ENCODE measurements around the gene ANKDD1A. TPM values are rescaled to one million over a fixed set of nuclear protein-coding genes. Genes with fewer than 3 reads are reported as not detected.

ANKDD1A gene
- total RNA-seq, 1 donor from 2014 or later = 13.9 TPM

DNA sequence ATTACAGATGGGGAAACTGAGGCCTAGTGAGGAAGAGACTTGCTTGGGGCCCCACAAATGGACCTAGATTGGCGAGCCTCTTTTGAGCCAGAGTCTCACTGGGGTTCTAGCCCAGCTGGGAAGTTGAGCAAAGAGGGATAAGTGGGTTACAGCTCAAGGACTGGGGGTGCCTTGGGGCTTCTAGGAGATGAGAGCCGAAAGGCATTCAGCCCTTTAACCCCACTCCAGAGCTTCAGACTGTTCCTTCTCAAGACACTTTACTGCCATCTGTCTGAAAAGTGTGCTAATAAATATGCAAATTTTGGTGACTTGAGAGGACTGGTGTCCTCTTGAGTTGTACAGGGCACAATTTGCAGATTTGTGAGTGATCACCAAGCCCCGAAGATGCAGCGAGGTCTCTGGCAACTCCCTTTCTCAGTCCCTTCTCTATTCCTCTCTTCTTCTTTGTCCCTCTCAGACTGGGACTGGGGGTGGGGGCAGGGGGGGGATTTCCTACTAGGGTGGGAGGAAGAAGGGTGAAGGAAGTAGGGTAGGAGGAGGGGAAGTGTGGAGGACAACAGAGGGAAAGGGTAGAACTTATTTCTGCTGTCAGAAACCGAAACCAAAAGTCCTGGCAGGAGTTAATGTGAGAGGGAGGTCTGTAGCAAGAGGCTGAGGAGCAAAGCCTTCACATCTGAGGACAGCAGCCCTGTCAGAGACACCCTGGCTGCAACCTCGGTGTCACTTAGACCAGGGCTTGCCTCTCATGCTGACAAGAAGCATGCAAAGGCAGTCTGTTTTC lies 16.2 kb upstream of the ANKDD1A start:
- DNase-seq (ENCODE audit: low spot score in 2 of 2) (no peak), FAIRE-seq (no peak)

DNA sequence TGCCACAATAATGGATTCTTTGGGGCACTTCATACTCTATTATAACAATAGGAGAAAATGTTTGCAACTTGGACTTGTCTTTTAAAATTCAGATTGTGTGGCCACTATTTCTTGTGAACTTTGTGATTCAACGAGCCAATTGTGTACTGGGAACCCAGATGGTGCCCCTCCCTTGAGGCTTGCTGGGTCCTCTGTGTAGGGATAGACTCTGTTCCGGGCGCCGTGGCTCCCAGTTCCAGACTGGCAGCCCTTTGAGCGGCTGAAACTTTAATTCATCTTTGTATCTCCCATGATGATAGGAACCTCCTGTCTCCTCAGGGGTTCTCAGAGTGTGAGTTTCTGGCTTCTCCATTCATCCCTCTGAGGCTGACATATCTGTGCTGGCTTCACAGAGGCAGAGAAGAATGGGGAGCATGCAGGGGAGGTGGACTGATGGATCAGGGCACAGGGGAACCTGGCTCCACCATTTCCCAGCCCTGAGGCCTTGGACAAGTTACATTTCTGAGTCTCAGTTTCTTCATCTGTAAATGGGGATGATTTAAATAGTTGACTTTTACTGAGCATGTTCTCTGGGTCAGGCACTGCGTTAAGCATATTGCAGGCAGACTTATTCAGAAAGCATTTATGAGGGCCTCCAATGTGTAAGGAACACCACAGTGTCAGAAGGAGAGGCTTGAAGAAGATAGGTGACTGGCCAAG lies 15.2 kb upstream of the ANKDD1A start:
- no peak for DNase-seq (ENCODE audit: low spot score in 2 of 2)
- FAIRE-seq = no peak

DNA sequence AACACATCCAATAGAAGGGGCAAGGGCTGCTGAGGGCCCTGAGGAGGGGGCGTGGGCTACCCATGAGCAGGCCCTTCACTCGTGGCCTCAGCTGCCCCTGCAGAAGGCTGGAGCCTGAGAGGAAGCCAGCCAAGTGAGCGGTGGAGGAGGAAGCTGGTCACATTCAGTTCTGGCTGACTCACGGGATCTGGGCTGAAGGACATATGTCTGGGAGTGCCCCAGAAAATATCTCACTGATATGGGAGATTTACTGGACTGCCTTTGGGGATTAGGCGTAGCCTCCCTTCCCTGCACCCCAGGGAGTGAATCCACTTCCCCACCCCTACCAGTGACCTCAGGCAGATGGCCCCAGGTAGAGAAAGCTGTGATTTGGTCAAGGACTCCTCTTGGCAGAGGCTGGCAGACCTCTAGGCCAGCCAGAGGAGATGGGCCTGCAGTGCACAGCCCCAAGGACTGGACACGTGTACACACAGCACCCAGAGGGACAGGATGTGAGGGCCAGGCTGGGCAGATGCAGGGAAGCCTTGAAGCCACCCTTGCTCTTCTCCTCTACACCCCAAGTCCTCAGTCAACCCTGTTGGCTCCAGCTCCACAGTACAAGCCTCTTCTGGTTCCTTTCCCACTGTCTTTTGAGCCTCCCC lies 14.2 kb upstream of the ANKDD1A start:
- no peak for FAIRE-seq
- DNase-seq (ENCODE audit: low spot score in 2 of 2) = no peak

DNA sequence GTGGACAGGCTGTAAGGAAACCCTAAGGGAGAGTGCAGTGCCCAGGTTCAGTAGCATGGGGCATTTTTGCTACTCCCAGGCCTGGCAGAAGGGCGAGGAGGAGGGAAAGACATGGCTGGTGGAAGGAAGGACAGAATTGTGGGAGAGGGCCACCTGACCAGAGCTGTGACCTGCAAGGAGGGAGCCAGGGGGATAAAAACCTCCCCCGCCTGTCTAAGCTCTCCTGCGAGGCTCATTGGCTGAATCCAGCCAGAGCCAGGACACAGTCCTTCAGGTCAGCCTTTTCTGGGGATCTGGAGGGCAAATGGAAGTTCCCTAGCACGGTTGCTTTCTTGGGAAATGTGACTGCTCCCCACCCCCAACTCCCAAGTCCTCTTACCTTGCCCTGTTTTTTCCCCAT lies 13.3 kb upstream of the ANKDD1A start:
- no peak for FAIRE-seq
- DNase-seq (ENCODE audit: low spot score in 2 of 2) = no peak

DNA sequence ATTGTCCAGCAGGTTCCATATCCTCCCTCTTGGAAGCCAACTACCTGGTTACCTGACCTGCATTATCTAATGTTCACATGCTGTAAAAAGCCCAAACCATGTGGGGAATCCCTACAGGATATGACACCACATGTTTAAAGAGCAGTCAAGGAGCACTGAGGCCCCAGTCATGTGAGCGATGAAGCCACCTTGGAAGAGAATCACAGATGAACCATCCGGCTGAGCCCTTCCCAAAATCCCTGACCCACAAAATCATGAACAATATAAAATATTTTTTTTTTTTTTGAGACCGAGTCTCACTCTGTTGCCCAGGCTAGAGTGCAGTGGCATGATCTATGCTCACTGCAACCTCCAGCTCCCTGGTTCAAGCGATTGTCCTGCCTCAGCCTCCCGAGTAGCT lies 10.6 kb upstream of the ANKDD1A start:
- FAIRE-seq = no peak
- DNase-seq (ENCODE audit: low spot score in 2 of 2) = no peak

DNA sequence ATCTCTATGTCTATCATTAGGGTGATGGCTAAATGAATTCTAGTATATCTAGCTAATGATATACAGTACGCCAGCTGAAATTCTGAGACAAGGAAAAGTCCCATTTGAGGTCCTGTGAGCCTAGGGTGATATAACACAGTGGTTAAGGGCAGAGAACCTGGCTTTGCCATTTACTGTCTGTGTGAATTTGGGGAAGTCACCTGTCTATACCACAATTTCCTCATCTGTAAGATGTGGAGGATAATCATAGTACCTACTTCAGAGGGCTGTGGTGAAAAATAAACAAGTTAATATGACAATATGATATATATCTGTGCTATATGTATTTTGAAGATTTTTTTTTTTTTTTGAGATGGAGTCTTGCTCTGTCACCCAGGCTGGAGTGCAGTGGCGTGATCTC lies 9.8 kb upstream of the ANKDD1A start:
- DNase-seq (ENCODE audit: low spot score in 2 of 2) (no peak), FAIRE-seq (no peak)

DNA sequence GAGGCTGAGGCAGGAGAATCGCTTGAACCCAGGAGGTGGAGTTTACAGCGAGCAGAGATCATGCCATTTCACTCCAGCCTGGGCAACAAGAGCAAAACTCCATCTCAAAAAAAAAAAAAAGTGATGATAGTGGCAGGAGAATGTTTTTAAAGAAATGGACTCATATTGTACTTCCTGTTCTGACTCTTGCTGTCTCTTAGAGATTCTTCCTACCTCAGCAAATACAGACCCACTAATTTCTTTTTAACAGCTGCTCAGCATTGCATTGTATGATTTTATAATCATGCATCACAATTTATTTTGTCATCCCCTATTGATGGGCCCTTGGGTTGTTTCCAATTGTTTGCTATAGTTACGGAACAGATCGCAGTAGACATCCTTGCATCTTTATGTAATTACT lies 8.8 kb upstream of the ANKDD1A start:
- DNase-seq (ENCODE audit: low spot score in 2 of 2) (no peak), FAIRE-seq (no peak)

DNA sequence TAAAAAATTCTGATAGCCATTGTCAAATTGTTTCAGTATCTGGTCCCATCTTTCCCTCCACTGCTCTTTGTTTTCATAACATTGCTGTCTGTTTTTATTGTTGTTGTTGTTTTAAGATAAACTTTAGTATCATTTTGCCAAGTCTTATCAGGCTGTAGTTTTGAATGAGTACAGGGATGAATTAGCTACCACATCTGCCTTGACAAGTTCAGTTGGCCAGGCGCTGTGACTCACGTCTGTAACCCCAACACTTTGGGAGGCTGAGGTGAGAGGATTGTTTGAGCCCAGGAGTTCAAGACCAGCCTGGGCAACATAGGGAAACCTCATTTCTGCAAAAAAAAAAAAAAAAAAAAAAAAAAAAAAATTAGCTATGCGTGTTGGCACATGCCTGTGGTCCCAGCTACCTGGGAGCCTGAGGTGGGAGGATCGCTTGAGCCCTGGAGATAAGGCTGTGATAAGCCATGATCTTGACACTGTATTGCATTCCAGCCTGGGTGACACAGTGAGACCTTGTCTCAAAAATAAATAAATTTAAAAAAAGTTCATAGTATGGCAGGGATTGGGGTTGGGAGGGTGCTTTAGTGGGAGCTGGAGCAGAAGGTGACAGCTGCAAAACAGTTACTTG lies 8.3 kb upstream of the ANKDD1A start:
- FAIRE-seq (no peak), DNase-seq (ENCODE audit: low spot score in 2 of 2) (no peak)

DNA sequence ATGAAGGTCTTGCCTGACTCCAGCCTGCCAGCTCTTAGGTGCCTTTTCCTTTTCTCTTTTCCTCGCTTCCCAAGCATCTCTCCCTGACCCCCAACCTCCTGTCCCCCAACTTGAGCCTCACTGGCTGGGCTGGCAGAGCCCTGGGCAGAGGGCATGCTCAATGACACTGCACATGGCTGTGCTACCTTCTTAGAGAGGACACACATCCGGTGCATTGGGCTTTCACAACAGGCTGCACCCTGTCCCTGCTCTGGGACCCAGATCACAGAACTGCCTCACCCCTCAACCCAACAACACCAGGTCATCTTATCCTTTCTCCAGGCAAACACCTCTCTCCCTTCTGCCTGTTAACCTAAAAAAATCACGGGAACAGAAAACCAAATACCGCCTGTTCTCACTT lies 7.5 kb upstream of the ANKDD1A start:
- no peak for FAIRE-seq
- no peak for DNase-seq (ENCODE audit: low spot score in 2 of 2)

DNA sequence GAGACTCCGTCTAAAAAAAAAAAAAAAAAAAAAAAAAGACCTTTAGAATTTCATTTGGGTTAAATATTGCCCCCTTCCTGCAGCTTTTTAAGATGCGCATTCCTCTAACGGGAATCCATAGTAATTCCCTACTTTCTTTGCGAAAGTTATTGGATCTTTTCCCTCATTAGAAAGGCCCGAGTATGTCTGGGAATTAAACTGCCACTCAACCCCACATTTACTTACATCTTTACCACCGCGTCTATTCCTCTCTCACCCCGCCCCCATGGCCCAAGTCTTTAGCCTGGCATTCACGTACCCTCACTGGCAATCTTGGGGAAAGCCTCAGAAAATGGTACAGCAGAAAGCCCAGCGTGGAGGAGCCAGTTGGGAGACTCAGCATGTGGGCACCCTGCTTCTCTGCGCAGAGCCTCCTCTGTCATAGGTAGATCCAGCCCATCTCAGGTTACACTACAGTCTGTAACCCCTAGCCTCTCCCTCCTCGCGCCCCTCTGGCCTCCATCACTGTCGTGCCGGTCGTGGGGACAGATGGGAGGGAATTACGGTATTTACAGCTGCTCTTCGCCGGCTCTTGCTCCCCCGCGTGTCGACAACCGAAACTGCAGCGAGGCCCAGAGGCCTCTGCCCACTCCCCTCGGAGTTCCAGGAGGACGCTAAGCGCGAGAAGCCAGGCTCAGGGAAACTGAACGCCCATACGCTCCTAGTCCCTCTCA lies 6.4 kb upstream of the ANKDD1A start:
- DNase-seq (ENCODE audit: low spot score in 2 of 2) (peak; percentile 70 to 81), FAIRE-seq (no peak)

DNA sequence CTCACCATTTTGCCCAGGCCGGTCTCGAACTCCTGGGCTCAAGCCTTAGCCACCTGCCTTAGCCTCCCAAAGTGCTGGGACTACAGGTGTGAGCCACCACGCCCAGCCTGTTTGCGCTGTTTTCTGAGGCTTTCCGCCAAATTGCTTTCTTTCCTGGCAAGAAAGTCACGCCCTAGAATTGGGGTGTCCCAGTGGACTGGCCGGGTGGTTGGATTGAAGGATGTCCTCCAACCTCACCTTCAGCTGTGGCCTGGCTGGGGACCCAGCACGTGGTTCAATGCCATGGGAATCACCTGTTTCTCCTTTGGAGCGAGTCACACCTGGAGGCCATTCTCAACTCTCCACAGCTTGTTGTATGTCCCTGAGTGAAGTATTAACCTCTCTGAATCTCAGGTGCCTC lies 5.8 kb upstream of the ANKDD1A start:
- DNase-seq (ENCODE audit: low spot score in 2 of 2) (no peak), FAIRE-seq (no peak)

DNA sequence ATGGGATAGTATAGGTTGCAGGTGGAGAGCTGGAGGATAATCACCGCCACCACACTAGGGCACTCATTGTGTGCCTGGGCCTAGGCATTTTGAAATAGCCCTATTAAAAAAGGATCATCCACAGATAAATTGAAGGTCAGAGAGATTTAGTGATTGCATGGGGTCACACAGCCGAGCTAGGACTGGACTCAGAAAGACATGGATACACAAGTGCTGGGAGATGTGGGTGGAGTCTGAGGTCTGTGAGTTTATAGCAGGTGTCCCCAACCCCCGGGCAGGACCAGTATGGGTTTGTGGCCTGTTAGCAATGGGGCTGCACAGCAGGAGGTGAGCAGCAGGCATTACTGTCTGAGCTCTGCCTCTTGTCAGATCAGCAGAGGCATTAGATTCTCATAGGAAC lies 5.3 kb upstream of the ANKDD1A start:
- FAIRE-seq (no peak), DNase-seq (ENCODE audit: low spot score in 2 of 2) (no peak)

DNA sequence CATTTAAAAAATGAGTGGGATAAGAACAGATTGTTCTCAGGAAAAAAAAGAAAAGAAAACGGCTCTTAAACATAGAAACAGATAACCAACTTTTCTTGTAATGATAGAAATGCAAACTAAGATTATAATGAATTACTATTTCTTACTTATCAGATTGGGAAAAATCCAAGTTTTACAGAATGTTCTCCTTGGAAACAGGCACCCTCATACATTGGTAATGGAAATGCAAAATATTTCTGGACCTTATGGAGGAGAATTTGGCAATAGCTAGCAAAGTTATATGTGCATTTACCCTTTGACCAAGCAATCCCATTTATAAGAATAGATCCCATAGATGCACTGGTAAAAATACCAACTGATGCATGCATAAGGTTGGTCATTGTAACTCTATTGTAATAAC lies 3.7 kb upstream of the ANKDD1A start:
- no peak for FAIRE-seq
- DNase-seq (ENCODE audit: low spot score in 2 of 2) = no peak

DNA sequence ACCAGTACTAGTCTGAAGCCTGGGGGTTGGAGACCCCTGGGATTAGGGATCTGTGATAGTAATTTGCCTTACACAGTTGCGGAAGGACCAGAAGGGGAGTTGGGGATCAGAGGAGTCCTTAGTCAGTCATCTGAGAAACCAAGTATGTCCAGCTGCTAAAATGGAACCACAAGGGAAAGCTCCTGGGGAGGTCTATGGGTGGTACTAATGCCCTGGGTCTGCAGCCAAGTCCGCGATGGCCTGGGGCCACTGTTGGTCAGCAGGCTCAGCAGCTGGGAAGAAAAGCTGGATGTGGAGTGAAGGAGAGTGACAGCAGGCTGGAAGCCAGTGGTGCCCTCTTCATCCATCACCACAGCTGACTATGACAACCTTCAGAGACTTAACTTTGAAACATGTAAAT lies 2.2 kb upstream of the ANKDD1A start:
- no peak for DNase-seq (ENCODE audit: low spot score in 2 of 2)
- FAIRE-seq = no peak

DNA sequence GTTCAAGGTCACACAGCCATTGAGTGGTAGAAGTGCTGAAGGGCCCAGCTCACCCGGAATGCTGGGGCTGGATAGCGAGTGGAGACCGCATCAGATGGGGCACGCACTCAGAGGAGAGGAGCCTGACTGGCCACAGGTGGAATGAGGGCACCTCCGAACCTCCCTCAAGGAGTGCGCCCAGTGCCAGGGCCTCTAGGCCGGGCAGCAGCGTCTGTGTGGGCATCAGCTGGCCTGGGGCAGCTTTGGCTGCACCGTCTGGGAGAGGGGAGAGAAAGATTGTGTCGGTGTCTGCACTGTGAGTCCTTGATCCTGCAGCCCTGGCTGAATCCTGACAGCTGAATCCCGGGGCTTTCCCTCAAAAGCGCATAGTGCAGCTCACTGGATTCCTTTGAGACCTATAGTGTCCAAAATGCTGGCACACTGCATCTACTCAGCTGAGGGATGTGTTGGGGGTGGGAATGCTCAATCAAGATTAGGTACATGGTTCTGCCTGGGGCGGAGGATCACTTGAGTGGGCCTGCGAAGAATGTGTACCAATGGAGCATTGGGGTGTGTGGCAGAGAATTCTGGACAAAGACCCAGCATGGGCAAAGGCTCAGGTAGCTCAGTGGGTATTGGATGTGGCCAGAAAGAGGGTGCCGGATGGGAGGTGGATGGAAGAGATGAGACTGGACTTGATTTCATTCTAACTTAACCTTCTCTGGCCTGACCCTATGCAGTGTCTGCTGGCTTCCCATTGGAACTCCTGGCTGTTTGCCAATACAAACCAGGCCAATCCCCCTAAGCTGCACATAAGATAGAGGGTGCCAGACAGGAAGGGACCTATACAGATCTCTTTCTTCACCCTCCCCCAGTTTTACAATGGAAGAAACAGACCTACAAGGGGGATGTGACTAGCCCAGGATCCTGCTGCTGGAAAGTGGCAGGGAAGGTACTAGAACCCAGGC lies 950 bp downstream of the ANKDD1A start:
- FAIRE-seq (no peak), DNase-seq (ENCODE audit: low spot score in 2 of 2) (no peak)

DNA sequence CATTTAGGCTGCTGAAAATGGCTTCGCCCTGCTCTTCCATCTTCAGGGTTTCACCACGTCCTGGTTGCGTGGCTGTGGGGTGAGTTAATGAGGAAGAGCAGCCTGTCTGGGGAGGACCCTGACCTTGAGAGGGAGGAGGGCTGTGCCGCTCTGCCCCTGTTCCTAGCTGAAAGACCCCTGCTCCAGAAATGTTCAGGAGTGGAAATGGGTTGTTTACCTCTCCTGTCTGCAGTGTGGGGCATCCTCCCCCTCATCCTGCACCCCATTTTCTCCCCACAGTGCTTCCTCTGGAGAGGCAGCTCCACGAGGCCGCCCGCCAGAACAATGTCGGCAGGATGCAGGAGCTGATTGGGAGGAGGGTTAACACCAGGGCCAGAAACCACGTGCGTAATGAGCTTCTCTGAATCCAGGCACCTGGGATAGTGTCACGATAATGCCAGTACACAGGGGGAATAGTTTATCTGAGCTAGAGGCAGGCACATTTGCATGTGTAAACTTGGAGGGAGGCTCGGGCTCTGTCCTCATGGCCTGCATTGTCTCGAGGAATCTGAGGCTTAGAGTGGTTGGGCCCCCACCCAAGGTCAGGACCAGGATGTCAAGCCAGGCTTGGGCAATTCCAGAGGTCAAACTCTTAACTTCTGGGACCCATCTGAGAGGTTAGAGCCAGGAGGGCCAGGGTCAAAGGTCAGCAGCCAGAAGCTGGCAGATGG lies 4.0 kb downstream of the ANKDD1A start:
- no peak for DNase-seq (ENCODE audit: low spot score in 2 of 2)
- FAIRE-seq = no peak

DNA sequence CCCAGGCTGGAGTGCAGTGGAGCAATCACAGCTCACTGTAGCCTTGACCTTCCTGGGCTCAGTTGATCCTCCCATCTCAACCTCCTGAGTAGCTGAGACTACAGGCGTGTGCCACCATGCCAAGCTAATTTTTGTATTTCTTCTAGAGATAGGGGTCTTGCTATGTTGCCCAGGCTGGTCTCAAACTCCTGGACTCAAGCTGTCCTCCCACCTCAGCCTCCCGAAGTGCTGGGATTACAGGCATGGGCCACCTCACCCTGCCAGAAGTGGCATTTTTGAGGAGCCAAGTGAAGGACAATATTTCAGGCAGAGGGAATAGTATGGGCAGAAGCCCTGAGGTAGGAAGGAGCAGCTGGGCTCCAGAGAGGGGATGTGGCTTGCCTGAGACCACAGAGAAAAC lies 4.7 kb downstream of the ANKDD1A start:
- FAIRE-seq = no peak

DNA sequence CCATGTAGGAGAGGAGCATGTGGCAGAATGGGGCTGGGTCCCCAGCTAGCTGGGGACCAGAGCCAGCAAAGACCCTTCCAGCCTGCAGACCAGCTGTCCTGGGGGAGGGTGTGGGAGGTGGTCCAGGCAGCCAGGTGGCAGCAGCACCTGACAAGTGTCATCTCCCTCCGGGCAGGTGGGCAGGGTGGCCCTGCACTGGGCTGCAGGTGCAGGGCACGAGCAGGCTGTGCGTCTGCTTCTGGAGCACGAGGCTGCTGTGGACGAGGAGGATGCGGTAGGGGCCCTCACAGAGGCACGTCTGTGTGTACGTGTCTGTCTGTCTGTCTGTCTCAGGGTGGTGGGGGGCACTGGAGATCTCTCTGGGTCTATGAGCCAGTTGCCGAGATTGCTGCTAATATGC lies 5.5 kb downstream of the ANKDD1A start:
- DNase-seq (ENCODE audit: low spot score in 2 of 2) (no peak), FAIRE-seq (no peak)

More for the DNA sequence above, 4.7 kb downstream of the ANKDD1A start:
- no peak for DNase-seq (ENCODE audit: low spot score in 2 of 2)

DNA sequence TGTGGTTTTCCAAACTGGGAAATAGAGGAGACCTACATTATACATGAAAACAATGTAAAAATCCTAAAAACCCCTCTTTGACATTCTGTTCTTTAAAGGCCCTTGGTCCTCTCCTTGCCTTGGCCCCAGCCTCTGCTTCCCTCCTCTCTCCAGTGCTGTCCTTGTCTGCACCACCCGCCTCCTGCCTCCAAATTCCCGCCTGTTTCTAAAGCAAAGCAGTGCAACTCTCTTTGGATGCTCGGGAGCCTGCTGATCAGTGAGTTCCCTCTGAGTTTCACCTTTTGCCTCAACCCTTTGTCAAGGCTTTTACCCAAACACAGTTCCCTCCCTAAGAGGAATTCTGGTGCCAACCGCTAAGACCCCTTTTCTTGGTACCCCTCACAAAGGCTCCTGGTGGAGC lies 8.0 kb downstream of the ANKDD1A start:
- FAIRE-seq (no peak), DNase-seq (ENCODE audit: low spot score in 2 of 2) (no peak)
